HCT116 (cell line): ENCODE results near the gene SLC44A3. TPM values are rescaled to one million over a fixed set of nuclear protein-coding genes. Genes with fewer than 3 reads are reported as not detected.

Experiments
- ATAC-seq: fragments of 200-7000 bp; cut with Tn5 transposase; 2 replicates; pipeline ENCODE4 v1.9.1; 2020; ENCODE audit warnings: mild to moderate bottlenecking, moderate library complexity
- BruUV-seq: library from RNA; stranded (reverse); fragments of 400-500 nt; replicated peaks from 2 replicates; lab custom pipeline; 2021; lab: Mats Ljungman, UMichigan
- CTCF ChIA-PET: fragments of 300-600 bp; sonication (Branson Sonifier 250); formaldehyde crosslinking; loops from one replicate; lab custom pipeline; 2021; ENCODE audit warnings: antibody characterized with exemption; lab: Charles Lee
- POLR2A ChIA-PET: fragments of 300-600, 350-600 bp; sonication (Branson Sonifier 250); formaldehyde crosslinking; loops from one replicate; lab custom pipeline; 2021; ENCODE audit warnings: antibody characterized with exemption; lab: Charles Lee
- RAD21 ChIA-PET, 2 experiments: fragments of 300-600 bp; sonication (Branson Sonifier 250); formaldehyde crosslinking; loops; one replicate each; lab custom pipeline; 2023; ENCODE audit warnings: low total read pairs in 2 of 2; ENCODE audit not compliant: uncharacterized antibody in 2 of 2, unreplicated experiment in 2 of 2, low non-redundant PET in 1 of 2; lab: Charles Lee
- DNase-seq: peaks from one replicate; pipeline ENCODE4 v3.0.0-alpha.2; 2010; ENCODE audit warnings: low read depth, low spot score
- H2AFZ ChIP-seq: fragments of 200-600 bp; shearing (Covaris generic), sonication (generic); 2 replicates; pipeline ENCODE4 v1.6.1; 2017; ENCODE audit warnings: low read depth, mixed run types, mixed read lengths, antibody characterized with exemption, low read length; ENCODE audit not compliant: poor library complexity, severe bottlenecking
- H3K27ac ChIP-seq: 2 replicates; pipeline ENCODE4 v1.5.1; 2012; ENCODE audit warnings: low read depth, low read length
- H3K27me3 ChIP-seq: fragments of 200-600 bp; sonication (generic); 2 replicates; pipeline ENCODE4 v1.6.1; 2016; ENCODE audit warnings: mixed run types, low read length, mixed read lengths; ENCODE audit not compliant: insufficient read depth
- H3K36me3 ChIP-seq, 2 experiments: fragments of 200-500 bp in 1 of 2; fragments of 200-600 bp in 1 of 2; sonication (Bioruptor generic) in 1 of 2; sonication (generic) in 1 of 2; 2 replicates each; pipeline versions ENCODE4 v1.5.1 to v1.6.1; 2014 to 2016; ENCODE audit warnings: low read length in 2 of 2, inconsistent platforms in 1 of 2, mixed read lengths in 1 of 2, mixed run types in 1 of 2; ENCODE audit not compliant: insufficient read depth in 2 of 2, control insufficient read depth in 1 of 2
- H3K4me1 ChIP-seq, 2 experiments: fragments of 200-600 bp in 1 of 2; sonication (generic) in 1 of 2; 2 replicates each; pipeline versions ENCODE4 v1.5.1 to v1.6.1; 2012 to 2017; ENCODE audit warnings: low read length in 2 of 2, inconsistent platforms in 1 of 2, mild to moderate bottlenecking in 1 of 2, mixed read lengths in 1 of 2, mixed run types in 1 of 2, moderate library complexity in 1 of 2; ENCODE audit not compliant: insufficient read depth in 2 of 2, control insufficient read depth in 1 of 2
- H3K4me2 ChIP-seq: fragments of 200-600 bp; sonication (generic); 2 replicates; pipeline ENCODE4 v1.6.1; 2017; ENCODE audit warnings: mixed run types, low read length, mixed read lengths
- H3K4me3 ChIP-seq, 2 experiments: fragments of 200-600 bp in 1 of 2; sonication (generic) in 1 of 2; replicated peaks in 1 of 2; 2 replicates each; pipeline ENCODE4 v1.5.1; 2011 to 2016; ENCODE audit warnings: low read length in 2 of 2, control low read depth in 1 of 2, low read depth in 1 of 2, mild to moderate bottlenecking in 1 of 2, mixed read lengths in 1 of 2, mixed run types in 1 of 2
- H3K79me2 ChIP-seq: fragments of 200-600 bp; sonication (generic); 2 replicates; pipeline ENCODE4 v1.6.1; 2017; ENCODE audit warnings: mild to moderate bottlenecking, mixed run types, low read length, moderate library complexity, mixed read lengths; ENCODE audit not compliant: insufficient read depth
- H3K9ac ChIP-seq: fragments of 200-600 bp; sonication (generic); 2 replicates; pipeline ENCODE4 v1.6.1; 2016; ENCODE audit warnings: low read length, mixed read lengths
- H3K9me2 ChIP-seq: fragments of 200-600 bp; sonication (generic), shearing (Covaris generic); 2 replicates; pipeline ENCODE4 v1.6.1; 2017; ENCODE audit warnings: mixed run types, mild to moderate bottlenecking, moderate library complexity; ENCODE audit not compliant: insufficient read depth
- H3K9me3 ChIP-seq, 2 experiments: fragments of 200-500 bp in 1 of 2; fragments of 200-600 bp in 1 of 2; sonication (Bioruptor generic) in 1 of 2; sonication (generic) in 1 of 2; 2 replicates each; pipeline ENCODE4 v1.6.1; 2014 to 2017; ENCODE audit warnings: low read length in 2 of 2, mixed read lengths in 2 of 2, inconsistent platforms in 1 of 2, low read depth in 1 of 2, mild to moderate bottlenecking in 1 of 2, mixed run types in 1 of 2, moderate library complexity in 1 of 2; ENCODE audit not compliant: control insufficient read depth in 1 of 2, insufficient read depth in 1 of 2
- H4K20me1 ChIP-seq: fragments of 200-600 bp; sonication (generic), shearing (Covaris generic); 2 replicates; pipeline ENCODE4 v1.6.1; 2017; ENCODE audit warnings: mixed run types, mild to moderate bottlenecking, moderate library complexity; ENCODE audit not compliant: insufficient read depth
- EGR1 ChIP-seq: IDR thresholded peaks from 2 replicates; pipeline ENCODE4 v1.6.1; 2012; ENCODE audit warnings: low read depth
- EZH2phosphoT487 ChIP-seq: fragments of 200-600 bp; IDR thresholded peaks from 2 replicates; pipeline ENCODE4 v1.6.1; 2018; ENCODE audit warnings: antibody characterized with exemption, borderline replicate concordance
- FOSL1 ChIP-seq: IDR thresholded peaks from 2 replicates; pipeline ENCODE4 v1.6.1; 2012; ENCODE audit warnings: low read depth
- SP1 ChIP-seq: IDR thresholded peaks from 2 replicates; pipeline ENCODE4 v1.6.1; 2012; ENCODE audit warnings: low read depth
- TCF7L2 ChIP-seq: IDR thresholded peaks from 2 replicates; pipeline ENCODE4 v1.7.0; 2011; ENCODE audit warnings: borderline replicate concordance, inconsistent platforms; ENCODE audit not compliant: insufficient read depth, insufficient read length; ENCODE audit errors: extremely low read depth
- ZFX ChIP-seq: fragments of 450-650 bp; IDR thresholded peaks from 2 replicates; pipeline ENCODE4 v1.6.1; 2017
- intact Hi-C: fragments of 100-400 bp; cut with micrococcal nuclease; formaldehyde crosslinking; loops from 2 replicates; pipeline ENCODE4 v1.10.0; 2022
- total RNA-seq: library from RNA; stranded (reverse); gene quantifications from one replicate; pipeline ENCODE4 v1.2.1, GENCODE V29; 2021; ENCODE audit not compliant: unreplicated experiment
- TF ChIP-seq, protein P1 (sequence below): IDR thresholded peaks from 2 replicates; pipeline ENCODE4 v1.6.1; 2011; ENCODE audit warnings: mild to moderate bottlenecking, low read length, moderate library complexity; ENCODE audit not compliant: insufficient replicate concordance; ENCODE audit errors: extremely low read depth

Gene SLC44A3
- total RNA-seq, 1 experiment from 2014 or later = 9.6 TPM

DNA sequence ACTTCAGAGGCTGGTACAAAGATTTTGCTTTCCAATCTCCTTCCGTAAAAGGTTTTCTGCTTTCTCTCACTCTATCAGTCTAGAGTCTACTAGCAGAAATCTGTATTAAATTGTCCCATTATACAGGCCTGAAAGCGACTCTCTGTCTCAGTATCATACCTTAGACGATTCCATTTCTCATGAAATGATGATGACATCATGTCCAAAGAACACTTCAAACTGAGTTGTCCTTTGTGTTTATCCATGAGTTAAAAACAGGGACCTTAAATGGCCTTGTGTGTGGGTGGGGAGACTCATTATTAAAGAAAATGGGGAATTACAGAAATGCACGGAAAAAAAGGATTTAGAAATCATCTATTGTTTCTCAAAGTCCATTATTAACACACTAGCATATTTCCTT, 21.0 kb upstream of the SLC44A3 start:
- H3K9ac ChIP-seq = 0 out of 2 replicates have a peak overlapping the region, but pooled peaks have one; percentile 1
- DNase-seq = no peak
- BruUV-seq = no TSS peak
- peak overlapping the region; percentile 8; the same call in 1 of the 2 replicates for H3K4me2 ChIP-seq
- H2AFZ ChIP-seq = no peak overlapping the region
- peaks cover 6 to 73% of the 10 kb centered on the region in 2 experiments for H3K4me1 ChIP-seq
- H3K9me2 ChIP-seq = no peaks in the 10 kb centered on the region
- no peak for TF ChIP-seq ZFX
- no peak for TF ChIP-seq EZH2phosphoT487
- peak; percentile 36; the same call in 1 of the 2 replicates for TF ChIP-seq EGR1
- no peak for TF ChIP-seq TCF7L2
- no peak for TF ChIP-seq SP1
- TF ChIP-seq, protein P1, sequence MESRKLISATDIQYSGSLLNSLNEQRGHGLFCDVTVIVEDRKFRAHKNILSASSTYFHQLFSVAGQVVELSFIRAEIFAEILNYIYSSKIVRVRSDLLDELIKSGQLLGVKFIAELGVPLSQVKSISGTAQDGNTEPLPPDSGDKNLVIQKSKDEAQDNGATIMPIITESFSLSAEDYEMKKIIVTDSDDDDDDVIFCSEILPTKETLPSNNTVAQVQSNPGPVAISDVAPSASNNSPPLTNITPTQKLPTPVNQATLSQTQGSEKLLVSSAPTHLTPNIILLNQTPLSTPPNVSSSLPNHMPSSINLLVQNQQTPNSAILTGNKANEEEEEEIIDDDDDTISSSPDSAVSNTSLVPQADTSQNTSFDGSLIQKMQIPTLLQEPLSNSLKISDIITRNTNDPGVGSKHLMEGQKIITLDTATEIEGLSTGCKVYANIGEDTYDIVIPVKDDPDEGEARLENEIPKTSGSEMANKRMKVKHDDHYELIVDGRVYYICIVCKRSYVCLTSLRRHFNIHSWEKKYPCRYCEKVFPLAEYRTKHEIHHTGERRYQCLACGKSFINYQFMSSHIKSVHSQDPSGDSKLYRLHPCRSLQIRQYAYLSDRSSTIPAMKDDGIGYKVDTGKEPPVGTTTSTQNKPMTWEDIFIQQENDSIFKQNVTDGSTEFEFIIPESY = no peak
- TF ChIP-seq FOSL1 = no peak
- TF ChIP-seq, all 23 proteins: peak for 1
- RAD21 ChIA-PET = no interaction called here
- POLR2A ChIA-PET = no interaction called here
- intact Hi-C loops = no loop called here
- H3K27ac ChIP-seq = no peak overlapping the region
- no peaks in the 10 kb centered on the region for H4K20me1 ChIP-seq
- no peaks in the 10 kb centered on the region for H3K9me3 ChIP-seq
- H3K79me2 ChIP-seq = no peaks in the 10 kb centered on the region
- CTCF ChIA-PET = no interaction called here
- no peak for ATAC-seq
- no peaks in the 10 kb centered on the region for H3K36me3 ChIP-seq
- H3K27me3 ChIP-seq = no peaks in the 10 kb centered on the region
- no peak overlapping the region for H3K4me3 ChIP-seq
